Esophagus squamous epithelium (tissue), 4 donors: ENCODE data around the gene FIGNL2.

Experiments
- CTCF ChIP-seq, 6 experiments: fragments of 450-650 bp in 4 of 6; fragments of 200-600 bp in 2 of 6; sonication (generic) in 2 of 6; IDR thresholded peaks; one replicate each; pipeline ENCODE4 v1.5.1; 2016 to 2019; ENCODE audit warnings: antibody characterized with exemption in 6 of 6, mild to moderate bottlenecking in 4 of 6, moderate library complexity in 4 of 6
- POLR2A ChIP-seq, 4 donors: fragments of 450-650 bp; IDR thresholded peaks; one replicate each; pipeline ENCODE4 v1.6.1; 2017; ENCODE audit warnings: antibody characterized with exemption in 4 of 4, mild to moderate bottlenecking in 4 of 4, moderate library complexity in 3 of 4

DNA sequence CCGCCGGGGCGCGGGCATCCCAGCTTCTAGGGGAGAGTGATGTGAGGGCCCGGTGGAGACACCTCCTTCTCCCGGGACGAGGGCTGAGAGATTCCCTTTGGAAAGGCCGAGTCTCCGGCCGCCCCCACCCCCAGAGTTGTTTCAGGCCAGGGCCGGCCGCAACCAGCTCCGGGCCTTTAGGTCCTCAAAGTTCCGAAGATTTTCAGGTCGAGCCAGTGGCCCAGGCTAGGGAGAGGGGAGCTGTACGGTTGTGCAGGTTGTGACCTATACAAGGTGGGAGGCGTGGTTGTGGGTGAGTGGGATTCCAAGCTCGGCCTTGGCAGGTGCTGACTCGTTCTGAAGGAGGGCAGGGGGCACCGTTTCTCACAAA is 21.0 kb upstream of the FIGNL2 start:
- no peak for TF ChIP-seq CTCF (IDR thresholded peaks at IDR 0.05)
- TF ChIP-seq POLR2A (IDR thresholded peaks at IDR 0.05): no peak
